GM21390 (cell line): ENCODE measurements around the gene FSTL5.
A peak's percentile ranks its signal among the peaks of the same experiment; 100 is the strongest.

Source experiments
- ATAC-seq: cut with Tn5 transposase; IDR thresholded peaks from one replicate; pipeline ENCODE4 v1.9.1; 2021; ENCODE audit not compliant: unreplicated experiment

The FSTL5 gene

GRCh38 chr4:161463436-161463835 lies 700.4 kb downstream of the FSTL5 start:
- ATAC-seq: no peak

DNA sequence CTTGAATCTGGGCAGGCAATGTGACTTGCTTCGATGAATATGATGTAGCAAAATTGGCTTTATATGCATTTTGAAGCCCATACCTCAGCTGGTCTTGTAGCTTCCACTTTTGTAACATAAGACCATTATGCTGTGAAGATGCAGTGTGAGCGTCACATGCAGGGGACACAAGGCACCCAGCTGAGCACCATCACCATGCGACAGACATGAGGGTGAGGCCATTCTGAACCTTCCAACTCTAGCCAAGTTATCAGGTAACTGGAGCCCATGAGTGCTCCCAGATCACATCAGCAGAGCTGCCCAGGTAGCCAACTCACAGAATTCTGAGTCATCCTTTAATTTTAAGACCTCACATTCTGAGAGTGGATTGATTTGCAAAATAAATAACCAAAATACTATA lies 705.9 kb downstream of the FSTL5 start:
- no peak for ATAC-seq

DNA sequence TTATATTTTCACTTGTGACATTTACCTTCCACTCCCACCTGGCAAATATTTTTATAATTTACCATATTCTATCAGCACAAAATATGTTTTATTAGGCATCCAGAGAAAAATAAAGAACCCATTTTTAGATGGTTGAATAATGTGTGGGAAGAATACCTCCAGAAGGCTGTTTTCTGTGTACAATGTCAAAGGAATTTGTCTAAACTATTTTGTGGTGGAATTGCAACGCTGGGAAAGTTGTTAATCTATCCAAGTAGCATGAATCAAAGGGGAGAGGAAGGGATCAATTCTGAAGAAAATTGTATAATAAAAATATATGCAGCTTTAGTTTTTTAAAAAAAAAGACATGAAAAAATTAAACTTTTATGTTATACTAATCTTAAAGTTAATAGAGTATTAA lies 706.5 kb downstream of the FSTL5 start:
- ATAC-seq: no peak

GRCh38 chr4:161454860-161455259 lies 708.9 kb downstream of the FSTL5 start:
- no peak for ATAC-seq

DNA sequence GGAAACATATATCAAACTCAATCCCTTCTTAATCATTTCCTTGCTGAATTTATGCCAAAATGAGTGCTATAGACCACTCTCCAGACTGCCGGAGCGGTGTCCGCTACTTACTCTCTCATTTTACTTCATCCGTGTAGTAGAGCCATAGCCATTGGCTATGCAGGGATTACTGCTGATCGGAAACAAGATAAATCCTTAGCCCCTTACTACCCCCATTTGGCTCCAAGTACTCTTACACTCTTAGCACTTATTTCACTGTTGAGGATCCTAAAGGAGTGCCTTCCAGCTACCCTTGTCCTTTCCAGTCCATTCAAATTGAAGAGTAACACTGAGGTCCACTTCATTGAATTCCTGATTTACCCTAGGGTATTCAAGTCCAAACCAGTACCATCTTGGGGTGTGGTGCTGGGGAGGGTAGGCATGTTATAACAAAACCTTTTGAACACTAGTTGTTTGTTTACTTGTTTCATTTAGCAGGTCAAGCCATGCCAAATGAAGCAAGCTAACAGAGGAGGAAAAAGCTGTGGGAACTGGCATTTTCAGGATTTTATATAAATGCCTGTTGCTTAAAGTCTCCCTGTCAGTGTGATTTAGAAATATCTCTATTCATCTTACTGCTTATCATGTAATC lies 715.1 kb downstream of the FSTL5 start:
- ATAC-seq: no peak

DNA sequence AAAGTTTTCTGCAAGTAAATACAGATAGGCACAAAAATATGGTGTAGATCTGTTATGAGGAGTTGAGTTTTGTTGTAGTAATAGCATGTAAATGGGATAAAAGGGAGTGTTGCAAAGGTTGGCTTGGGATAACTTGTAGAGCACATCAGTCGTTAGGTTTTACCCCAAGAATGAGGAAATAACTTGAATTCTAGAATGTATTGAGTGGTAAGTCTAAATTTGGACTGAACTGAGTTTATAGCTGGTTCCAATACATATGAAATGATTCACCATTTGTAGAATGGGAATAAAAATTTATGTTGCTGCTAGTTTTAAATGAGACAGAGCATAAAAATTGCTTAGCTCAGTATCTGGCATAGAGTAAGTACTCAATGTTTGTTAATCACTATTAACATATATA lies 719.2 kb downstream of the FSTL5 start:
- ATAC-seq: no peak

- no peak for ATAC-seq
Measured at GRCh38 chr4:161442921-161443320, 720.9 kb downstream of the FSTL5 start.

GRCh38 chr4:161438096-161438495 lies 725.7 kb downstream of the FSTL5 start:
- ATAC-seq: no peak

DNA sequence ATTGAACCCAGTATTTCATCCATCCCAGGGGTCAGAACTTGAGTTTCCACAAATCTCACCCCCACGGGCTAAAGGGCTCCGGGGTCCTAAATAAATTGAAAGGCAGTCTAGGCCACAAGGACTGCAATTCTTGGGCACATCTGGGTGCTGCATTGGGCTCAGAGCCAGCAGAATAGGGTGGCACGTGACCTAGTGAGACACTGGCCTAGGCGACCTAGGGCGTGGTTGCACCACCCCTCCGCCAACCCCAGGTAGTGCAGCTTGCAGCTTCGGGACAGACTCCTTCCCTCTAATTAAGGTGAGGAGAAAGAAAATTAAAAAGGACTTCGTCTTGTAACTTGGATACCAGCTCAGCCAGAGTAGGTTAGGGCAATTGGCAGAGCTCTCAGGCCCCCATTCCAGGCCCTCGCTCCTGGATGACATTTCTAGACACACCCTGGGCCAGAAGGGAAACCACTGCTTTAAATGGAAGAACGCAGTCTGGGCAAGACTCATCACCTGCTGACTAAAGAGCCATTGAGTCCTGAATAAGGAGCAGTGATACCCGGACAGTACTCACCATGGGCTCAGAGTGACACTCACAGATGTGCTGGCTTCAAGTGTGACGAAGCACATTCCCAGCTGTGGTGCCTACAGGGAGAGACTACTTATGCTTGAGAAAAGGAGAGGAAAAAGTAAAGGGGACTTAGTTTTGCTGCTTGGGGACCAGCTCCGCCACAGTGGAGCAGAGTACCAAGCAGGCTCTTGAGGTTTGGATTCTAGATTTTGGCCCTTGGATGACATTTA lies 735.4 kb downstream of the FSTL5 start:
- no peak for ATAC-seq

- peak; percentile 56 for ATAC-seq
Measured at GRCh38 chr4:161419822-161420221, 744.0 kb downstream of the FSTL5 start.

DNA sequence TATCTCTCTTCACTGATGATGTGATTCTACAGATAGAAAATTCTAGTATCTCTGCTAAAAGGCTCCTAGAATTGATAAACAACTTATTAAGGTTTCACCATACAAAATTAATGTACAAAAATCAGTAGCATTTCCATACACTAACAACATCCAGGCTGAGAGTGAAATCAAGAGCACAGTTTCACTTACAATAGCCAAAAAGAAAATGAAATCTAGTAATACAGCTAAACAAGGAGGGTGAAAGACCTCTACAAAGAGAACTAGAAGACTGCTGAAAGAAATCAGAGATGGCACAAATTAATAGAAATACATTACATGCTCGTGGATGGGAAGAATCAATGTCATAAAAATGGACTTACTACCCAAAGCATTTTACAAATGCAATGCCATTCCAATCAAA lies 751.9 kb downstream of the FSTL5 start:
- no peak for ATAC-seq

DNA sequence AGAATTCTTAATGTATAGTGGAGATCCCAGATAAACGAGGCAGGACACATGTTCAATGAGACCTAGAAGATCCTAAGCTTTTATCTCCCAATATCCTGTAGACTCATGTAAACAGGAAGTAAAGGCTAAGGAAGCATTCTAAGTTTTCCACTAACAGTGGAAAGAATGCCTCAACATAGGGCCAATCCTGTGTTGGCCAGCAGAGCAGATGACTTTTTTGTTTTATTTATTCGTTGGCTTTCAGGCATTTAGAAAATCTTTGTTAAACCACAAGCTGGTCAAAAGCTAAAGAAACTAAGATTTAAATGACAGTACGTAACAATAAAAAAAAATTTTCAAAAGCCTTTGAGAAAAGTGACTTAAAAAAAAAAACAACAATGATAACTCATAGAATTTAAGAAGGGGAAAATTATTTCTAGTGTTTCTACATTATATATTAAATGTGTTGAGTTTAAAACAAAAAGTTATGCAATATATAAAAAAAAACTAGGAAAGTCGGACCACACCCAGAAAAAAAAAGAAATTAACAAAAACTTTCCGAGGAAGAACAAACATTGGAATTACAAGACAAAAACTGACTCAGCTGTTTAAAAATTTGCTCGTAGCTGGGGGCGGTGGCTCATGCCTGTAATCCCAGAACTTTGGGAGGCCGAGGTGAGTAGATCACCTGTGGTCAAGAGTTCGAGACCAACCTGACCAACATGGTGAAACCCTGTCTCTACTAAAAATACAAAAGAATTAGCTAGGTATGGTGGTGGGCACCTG lies 759.3 kb downstream of the FSTL5 start:
- ATAC-seq: no peak

- ATAC-seq: no peak
Measured at GRCh38 chr4:161403781-161404180, 760.0 kb downstream of the FSTL5 start.

DNA sequence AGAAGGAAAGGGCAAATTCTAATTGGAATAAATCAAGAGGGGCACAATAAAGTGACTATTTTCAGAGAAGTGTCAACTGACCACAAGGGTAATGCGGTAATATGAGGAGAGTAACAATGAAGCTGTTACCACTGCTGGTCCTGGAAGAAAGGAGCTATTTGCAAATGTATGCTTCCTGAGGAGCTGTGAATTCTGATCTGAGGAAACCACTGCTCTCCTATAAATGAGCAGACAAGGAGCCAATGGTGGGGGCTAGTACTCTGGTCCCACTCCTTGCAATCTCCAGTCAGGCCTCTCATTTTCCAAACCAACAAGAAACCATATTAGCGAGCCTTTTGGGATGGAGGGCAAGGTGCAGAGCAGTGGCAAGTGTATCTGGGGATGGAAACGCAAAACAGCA lies 770.2 kb downstream of the FSTL5 start:
- ATAC-seq: no peak

DNA sequence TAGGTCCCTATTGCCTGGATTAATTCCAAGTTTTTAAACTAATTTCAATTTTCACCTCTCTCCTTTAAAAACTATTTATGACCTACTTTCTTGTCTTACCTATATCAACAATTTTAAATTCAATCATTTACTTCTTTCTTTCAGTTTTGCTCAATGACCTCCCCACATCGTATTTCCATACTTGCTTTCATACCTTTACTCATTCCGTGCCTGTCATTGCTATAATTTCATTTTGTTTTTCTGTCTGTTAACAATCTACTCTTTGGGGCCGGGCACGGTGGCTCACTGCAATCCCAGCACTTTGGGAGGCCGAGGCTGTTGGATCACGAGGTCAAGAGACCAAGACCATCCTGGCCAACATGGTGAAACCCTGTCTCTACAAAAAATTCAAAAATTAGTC lies 781.1 kb downstream of the FSTL5 start:
- ATAC-seq: no peak

DNA sequence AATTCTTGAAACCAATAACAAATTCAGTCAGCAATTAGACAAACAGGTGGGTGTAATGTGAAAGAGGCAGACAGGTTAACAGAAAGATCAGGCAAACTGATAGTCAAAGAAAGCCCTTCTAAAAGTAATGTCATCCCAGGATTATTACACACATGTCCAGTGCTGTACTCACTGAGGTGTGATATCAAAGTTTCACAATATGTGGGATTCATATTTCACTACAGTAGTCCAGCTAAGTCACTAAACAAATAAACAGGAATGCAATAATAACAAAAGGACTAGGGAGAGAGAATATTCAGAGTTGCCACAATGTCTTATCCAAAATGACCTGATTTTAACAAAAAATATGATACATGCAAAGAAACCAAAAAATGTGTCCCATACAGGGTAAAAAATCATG lies 787.5 kb downstream of the FSTL5 start:
- no peak for ATAC-seq

GRCh38 chr4:161364681-161365080 lies 799.1 kb downstream of the FSTL5 start:
- no peak for ATAC-seq

GRCh38 chr4:161360982-161361381 lies 802.8 kb downstream of the FSTL5 start:
- no peak for ATAC-seq

DNA sequence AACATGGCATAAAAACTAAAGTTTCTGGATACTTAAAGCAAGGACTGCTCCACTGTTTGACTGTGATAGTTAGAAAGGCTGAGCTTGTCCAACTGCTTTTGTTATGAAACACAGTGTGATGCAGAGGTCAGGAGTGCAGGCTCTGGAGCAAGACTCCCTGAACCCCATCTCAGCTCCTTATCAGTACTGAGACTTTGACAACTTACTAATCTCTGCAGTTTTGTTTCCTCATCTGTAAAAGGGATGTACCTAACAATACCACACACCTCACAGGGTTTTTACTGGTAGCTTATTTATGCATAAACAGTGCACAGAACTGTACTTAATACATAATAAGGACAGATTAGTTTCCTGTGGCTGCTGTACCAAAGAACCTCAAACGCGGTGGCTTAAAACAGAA lies 804.3 kb downstream of the FSTL5 start:
- ATAC-seq: no peak

- no peak for ATAC-seq
Measured at GRCh38 chr4:161356351-161356750, 807.4 kb downstream of the FSTL5 start.

GRCh38 chr4:161350946-161351345 lies 812.9 kb downstream of the FSTL5 start:
- ATAC-seq: no peak

DNA sequence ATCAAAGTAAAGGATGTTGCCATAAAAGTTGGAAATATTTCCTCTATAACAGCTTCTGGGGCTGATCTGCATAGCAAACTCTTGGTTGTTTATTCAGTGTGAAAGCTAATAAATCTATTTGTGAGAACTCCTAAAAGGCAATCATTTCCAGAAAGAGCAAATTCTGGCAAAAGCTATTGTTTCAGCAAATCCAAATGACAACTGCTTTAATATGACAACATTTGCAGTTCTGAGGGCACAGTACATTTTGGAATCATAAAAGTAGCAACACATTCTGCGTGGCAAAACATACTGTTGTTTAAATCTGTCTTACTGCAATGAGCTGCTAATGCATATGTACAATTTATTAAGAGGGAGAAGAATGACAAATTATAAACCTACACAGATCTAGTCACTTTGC lies 818.1 kb downstream of the FSTL5 start:
- ATAC-seq: no peak
